Activated T-helper 1 cell treated with anti-CD3 and anti-CD28 coated beads, Interleukin-2, amount 50 U/mL, for 16 hours (primary cell): ENCODE data around the gene SNX30.

Source experiments
- DNase-seq, 2 donors: peaks; one replicate each; pipeline ENCODE4 v3.0.0-alpha.2; 2020; ENCODE audit warnings: low read depth in 1 of 2, low spot score in 1 of 2

SNX30 gene

GRCh38 chr9:112880650-112881049, 130.1 kb downstream of the SNX30 start:
- DNase-seq: no peak

- DNase-seq: no peak
Observed at GRCh38 chr9:112881331-112881730, 130.8 kb downstream of the SNX30 start.

DNA sequence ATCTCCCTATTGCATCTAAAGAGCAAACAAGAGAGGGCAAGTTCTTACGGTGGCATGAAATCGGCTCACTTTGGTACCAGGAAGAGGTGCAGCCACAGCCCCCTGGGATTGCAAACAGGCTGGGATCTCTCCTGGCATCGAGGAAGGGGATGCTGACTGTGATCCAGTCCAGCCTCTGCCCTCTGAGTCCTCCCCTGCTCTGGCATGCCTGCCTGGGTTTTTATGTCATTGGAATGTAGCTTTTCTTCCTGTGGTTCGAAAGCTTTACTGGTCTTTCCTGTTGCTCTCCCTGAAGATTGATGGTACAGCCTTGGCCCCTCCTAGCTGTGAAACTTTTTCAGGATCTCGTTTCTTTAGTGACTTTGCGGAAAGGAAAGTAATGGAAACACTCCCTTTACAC, 133.5 kb downstream of the SNX30 start:
- DNase-seq: no peak

DNA sequence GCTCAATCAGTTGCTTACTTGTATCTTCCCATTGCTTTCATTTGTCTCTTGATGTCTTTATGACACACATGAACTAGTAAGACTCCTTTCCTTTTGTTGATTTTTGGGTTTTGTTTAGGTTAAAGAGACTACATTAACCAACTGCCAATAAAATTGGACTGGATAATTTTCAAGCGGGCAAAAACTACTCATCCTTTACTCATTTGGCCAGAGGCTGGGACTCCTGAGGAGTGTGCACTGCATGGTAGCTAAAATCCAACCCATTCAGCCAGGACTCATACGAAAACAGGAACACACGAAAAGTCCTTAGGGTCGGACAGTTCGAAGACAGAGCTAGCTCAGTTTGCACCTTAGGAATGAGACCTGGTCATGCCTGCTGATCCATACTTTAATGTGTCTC, 134.2 kb downstream of the SNX30 start:
- no peak for DNase-seq

DNA sequence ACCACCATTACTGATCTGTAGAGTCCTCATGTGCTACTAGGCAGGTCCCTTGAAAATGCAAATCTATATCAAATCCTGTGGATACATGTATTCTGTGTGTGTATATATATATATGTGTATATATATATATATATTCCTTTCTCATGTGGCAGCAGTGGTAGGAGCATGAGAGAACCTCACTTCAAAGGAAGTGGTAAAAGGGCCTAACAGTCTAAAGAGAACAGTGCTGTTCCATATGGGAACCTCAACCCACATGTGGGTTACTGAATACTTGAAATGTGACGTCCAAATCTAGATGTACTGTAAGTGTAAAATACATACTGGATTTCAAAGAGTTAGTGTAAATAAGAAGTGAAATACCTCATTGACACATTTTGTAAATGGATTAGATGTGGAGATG, 134.8 kb downstream of the SNX30 start:
- no peak for DNase-seq

DNA sequence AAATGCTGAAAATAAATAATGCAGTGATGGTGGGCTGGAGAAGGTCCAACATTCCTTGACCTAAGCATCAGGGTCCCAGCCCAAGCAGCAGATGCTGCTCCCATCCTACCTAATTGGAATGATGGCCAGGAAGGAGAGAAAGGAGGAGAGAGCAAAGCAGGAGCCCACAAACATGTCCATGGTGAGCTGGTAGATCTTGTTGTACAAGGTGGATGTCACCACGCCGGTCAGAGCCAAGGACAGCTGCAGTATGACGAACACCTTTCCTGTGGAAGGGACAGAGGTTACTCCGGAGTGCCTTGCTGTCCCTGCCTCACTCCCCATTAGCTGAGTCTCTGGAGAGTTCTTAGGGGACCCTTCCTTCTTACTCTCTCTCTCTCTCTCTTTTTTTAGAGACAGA, 135.8 kb downstream of the SNX30 start:
- no peak for DNase-seq

DNA sequence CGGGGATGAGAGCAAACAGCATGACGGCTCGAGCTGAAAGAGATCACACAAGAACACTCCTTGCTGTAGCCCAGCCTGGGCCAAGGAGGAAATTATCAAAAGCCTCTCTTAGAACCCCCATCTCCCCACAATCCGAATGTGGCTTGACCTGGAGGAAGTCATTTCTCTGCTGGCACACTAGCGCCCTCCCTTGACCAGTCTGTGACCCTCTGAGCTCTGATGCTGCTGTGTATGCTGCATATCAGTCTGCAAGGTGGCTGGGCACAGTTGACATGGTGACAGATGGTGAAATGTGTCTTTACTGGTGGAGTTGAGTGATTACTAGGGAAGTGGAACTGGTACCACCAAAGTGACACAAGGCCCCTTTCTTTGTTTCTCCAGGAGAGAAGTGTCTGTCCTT, 136.8 kb downstream of the SNX30 start:
- DNase-seq: no peak

DNA sequence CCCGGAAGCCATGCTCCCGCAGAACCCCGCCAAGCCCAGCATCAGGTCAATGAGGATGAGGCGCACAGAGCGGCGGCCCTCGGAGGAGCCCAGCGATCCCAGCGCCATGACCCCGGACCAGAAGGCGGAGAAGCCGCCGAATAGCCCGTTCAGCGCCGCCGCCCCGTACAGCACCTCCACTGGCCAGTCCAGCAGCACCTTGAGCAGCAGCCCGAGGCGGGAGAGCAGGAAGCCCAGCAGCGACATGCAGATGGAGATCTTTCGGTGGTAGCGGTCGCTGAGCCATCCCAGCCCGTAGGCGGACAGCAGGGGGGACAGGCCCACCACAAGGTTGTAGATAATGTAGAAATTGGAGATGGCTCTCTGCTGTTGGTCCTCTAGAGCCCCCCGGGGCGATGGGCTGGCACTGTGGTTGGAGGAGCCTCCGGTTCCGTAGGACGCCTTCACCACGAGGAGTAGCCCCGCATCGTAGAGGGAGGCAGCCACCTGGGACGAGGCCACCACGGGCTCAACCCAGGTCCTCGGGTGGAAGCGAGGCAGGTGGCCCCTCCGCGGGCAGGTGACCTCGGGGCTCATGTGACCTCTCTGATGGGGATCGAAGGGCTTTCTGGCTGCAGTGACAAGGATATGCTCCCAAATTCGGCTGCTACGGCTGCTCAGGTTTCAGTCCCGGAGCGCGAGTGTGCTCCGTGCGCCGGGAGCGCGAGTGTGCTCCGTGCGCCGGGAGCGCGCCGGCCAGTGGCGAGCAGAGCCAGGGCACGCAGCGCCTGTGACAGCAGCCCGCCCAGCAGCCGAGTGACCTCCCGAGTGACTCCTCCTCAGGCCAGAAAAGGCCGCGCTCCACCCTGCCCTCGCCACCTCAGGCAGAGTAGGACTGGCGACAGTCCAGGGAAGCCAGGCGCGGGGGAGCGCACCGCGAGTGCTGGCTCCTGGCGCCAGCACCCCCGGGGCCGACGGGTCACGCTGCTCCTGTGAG, 139.8 kb downstream of the SNX30 start, which contains the start of gene SLC46A2:
TSS of gene SLC46A2 (minus strand) at position 771 of the 976 bp plus-strand sequence. CDS start at position 576, 195 bp downstream.
- no peak for DNase-seq

DNA sequence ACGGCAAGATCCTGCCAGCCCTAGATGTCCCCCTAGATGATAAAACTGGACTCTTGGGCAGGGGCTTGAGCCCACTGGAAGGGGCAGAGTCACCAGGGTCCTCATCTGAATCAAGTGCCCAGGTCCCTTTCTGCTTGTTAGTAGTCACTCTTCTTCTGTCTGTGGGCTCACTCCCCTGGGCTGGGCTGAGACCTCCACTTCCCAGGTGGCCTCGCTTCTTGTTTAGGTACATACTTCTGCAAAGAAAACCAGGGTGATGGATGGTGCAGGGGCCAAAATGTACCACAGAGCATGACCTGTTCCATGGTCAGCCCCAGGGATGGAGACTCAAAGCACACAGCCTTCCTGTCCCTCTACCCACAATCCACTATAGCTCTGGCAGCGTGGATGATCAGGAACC, 141.0 kb downstream of the SNX30 start:
- DNase-seq: no peak

- DNase-seq: no peak
Observed at GRCh38 chr9:112892981-112893380, 142.4 kb downstream of the SNX30 start.

- DNase-seq: no peak
Observed at GRCh38 chr9:112894041-112894440, 143.5 kb downstream of the SNX30 start.

DNA sequence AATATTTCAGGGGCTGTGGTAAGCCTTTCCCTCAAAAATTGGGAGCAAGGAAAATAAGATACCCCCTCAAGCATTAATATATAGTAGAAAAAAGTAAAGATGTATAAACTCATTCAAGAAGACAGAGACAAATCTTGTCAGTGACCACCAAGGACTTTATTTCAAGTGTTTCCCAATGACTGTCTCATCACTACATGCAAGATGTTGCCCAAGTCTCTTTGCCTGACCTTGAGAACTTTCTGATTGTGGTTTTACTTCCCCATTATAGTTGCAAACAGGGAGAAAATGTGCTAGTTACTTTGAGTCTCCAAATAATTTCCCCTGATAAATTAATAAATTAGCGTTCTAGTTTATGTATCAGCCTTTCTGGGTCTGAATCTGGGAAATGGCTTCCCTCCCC, 144.1 kb downstream of the SNX30 start:
- DNase-seq: no peak

DNA sequence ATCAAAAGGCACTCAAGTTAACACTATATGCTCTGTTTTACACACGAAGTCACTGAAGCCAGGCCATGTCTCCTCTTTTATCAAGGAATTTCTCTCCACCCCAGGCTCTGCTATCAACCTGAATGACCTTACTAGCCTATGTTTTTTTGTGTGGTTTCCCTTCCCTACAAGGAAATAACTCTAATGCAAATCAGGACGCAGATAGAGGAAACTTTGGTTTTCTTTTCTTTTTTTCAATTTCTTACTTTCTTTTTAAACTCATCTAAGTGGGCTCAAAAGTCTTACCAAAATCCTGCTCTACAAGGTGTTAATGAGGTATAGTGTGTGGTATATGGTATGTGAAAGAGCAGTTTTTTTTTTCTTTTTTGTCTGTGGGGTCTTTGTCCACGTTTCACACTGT, 145.6 kb downstream of the SNX30 start:
- DNase-seq: no peak

DNA sequence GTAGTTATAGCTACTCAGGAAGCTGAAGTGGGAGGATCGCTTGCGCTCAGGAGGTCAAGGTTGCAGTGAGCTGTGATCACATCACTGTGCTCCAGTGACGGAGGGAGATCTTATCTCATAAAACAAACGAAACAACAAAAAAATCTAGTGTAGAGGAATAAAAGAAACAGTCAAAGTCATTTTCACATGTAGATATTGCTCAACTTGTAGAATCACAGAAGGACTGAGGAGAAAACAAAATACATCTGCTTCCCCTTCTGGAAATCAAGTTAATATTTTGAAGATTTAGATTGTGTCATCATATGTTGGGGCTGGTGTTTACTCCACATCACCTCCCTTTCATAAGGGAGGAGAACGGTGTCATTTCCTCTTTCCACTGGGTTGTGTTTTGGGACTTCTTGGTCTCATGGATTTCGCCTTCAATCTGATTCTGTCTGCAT, 148.3 kb downstream of the SNX30 start:
- no peak for DNase-seq

DNA sequence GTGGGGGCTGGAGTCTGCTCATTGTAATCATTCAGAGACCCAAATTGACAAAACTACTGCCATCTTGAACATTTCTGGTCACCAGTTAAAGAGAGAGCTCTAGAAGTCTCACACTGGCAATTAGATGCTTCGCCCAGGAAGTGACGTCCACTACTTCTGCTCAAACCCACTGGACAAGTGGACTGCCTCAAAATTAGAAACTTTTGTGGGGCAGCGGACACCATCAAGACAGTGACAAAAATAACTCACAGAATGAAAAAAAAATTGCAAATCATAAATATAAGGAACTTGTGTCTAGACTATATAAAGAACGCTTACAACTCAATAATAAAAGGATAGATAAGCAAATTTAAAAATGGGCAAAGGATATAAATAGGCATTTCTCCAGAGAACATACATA, 149.9 kb downstream of the SNX30 start:
- DNase-seq: no peak

DNA sequence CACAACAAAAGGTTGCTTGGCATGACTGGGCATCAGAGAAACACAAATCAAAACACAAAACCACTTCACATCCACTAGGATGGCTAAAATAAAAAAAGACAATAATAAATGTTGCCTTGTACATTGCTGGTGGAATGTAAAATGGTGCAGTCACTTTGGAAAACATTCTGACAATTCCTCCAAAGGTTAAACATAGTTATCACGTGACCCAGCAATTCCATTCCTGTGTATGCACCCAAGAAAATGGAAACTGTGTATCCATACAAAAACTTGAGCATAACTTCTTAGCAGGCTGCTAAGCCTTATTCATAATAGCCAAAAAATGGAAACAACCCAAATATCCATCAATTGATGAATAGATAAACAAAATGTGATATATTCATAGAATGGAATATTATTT, 150.3 kb downstream of the SNX30 start:
- DNase-seq: no peak

DNA sequence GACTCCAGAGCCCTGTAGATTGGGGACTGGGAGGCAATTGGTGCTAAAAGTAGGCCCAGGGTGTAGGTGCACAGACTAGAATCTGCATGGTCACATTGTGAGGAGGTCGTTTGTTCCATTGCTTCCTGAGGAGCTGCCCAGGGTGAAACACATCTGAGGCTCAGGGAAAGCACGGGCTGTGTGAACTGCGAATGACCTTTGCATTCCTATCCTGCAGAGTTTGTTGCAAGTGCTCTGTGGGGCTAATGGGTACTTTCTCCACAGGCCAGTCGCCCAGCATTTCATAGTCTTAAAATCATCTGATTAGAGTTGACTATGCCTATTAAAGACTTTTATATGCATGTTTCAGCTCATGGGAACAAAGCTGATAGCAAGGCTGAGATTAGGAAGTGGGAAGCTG, 154.5 kb downstream of the SNX30 start:
- DNase-seq: no peak

DNA sequence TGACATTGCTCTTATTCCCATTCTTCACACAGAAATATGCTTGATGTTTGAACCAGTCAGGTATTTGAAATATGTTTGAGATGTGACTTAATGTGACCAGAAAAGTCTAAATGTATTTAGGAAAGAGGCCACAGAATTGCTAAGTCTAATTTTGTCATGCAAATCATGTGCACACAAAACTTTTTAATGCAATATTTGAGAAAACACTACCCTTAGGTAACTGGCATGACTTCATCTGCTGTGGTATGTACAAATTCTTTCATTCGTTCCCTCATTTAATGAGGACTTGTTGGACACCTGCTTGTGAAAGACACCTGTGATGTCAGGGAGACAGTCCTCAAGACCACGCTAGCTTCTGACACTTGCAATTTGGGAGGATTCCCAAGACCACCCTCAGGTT, 161.2 kb downstream of the SNX30 start:
- DNase-seq: no peak

DNA sequence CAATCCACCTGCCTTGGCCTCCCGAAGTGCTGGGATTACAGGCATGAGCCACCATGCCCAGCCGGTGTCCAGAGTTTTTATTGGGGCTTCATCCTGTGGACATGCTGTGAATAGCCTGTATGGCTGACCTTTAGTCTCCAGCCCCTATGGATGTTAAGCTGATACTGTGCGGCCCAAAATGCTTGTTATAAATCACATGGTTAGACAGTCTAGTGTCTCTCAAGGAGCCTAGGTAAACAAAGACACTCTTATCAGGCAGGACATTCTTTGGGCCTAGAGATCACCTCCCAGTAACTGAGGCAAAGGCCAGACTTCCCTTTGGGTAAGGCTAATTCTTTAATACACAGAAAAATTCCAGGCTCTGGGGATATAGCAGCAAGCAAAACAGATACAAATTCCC, 162.1 kb downstream of the SNX30 start:
- no peak for DNase-seq

DNA sequence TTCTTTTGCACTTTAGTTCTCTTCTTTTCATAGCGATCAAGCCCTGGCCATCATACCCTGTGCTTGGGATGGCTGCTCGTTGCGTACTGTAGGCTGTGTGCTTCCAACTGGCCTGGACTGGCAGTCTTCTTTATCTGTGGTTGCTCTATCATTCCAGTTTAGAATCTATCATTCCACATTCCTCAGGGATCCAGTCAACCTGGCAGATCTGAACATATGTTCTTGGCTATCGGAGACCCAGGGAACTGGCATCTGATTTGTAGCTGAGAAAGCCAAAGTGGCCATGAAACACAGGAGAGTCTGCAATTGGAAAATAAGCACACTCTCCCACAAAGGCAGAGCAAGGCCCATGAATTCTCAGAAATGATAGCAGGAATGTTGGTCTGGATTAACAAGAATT, 162.8 kb downstream of the SNX30 start:
- DNase-seq: no peak

- DNase-seq: no peak
Observed at GRCh38 chr9:112914524-112914923, 164.0 kb downstream of the SNX30 start.

DNA sequence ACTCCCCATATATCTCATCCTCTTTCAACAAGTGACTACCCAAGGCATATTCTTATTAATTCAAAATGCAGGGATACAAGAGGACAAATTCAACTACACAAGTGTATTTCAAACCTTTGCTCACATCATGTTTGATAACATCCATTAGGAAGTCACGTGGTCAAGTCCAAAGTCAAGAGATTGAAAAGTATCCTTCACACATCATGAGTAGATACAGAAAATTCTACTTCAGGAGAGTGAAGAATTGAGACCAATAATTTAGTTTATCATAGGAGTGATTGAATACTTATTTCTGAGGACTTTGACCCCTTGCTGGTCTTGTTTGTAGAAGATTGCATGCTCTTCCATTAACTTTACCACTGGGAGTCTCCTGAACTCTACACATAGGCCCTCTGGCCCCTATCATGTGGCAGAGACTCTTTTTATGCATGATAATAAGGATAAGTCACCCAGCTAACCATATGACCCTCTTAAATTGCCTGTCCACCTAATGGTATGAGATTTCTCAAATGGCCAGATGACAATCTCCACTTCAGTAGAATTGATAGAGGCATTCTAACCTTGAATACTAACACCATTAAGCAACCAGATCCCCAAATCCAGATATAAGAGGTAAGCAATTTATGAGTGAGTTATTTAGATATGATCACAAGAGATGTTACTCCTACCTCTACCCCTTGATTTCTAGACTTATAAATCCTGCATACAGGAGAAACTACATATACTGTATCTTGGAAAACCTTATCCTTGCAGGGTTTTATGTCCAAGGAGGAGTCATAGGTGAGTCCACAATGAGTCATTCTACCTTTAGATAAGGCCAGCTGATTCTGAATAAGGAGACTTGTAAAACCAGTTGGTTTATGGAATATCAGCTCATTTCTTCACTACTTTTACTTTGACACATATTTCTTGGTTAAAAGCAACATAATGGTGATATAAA, 166.8 kb downstream of the SNX30 start:
- no peak for DNase-seq
